ENCODE results near the gene ZMYND15.

Gene ZMYND15

DNA sequence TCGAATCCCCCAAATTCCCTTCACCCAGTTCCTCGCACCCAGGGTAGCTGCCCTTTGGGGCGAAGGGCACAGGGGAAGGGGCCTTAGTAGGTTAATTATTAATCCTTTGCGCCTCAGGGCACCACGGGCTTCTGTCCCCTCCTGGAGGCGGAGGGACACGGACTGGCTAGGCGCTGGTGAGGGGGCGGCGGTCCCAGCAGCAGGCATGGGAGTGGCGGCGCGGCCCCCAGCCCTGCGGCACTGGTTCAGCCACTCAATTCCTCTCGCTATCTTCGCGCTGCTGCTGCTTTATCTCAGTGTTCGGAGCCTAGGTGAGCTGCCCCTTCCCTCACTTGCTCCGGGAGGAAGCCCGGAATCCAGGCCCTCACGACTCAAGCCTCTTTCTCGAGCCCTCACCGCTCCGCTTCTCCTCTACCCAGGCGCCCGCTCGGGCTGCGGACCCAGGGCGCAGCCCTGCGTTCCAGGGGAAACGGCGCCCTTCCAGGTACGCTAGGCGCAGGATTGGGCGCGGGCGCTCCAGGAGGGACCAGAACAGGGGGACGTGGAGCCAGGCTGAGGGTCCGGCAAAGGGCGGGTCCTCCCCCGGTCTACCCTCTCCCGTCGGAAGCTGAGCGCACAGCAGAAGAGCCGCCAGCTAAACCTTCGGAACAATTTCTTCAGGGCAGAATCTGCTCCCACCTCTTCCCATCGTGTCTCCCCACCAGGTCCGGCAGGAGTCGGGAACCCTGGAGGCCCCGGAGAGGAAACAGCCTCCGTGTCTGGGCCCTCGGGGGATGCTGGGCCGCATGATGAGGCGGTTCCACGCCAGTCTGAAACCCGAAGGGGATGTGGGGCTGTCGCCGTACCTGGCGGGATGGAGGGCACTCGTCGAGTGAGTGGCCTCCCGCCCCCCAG, 49.4 kb downstream of the ZMYND15 start, which contains the start of gene GLTPD2:
TSS of gene GLTPD2 (plus strand) at position 158 of the 894 bp plus-strand sequence. CDS start at position 206, 48 bp downstream.
- Histone ChIP-seq H3K27ac (replicated peaks) (no peak within 1 kb of the TSS), H3K4me3 (replicated peaks; ENCODE audit: insufficient read depth, low read length) (peak within 1 kb of the TSS; percentile 42), H3K27me3 (ENCODE audit: insufficient read depth, poor library complexity, severe bottlenecking) (peaks cover 13% of the 10 kb centered on the region)
- DNase-seq (ENCODE audit: low read depth in 1 of 2, low spot score in 1 of 2) = no peak
- TF ChIP-seq, protein P1, sequence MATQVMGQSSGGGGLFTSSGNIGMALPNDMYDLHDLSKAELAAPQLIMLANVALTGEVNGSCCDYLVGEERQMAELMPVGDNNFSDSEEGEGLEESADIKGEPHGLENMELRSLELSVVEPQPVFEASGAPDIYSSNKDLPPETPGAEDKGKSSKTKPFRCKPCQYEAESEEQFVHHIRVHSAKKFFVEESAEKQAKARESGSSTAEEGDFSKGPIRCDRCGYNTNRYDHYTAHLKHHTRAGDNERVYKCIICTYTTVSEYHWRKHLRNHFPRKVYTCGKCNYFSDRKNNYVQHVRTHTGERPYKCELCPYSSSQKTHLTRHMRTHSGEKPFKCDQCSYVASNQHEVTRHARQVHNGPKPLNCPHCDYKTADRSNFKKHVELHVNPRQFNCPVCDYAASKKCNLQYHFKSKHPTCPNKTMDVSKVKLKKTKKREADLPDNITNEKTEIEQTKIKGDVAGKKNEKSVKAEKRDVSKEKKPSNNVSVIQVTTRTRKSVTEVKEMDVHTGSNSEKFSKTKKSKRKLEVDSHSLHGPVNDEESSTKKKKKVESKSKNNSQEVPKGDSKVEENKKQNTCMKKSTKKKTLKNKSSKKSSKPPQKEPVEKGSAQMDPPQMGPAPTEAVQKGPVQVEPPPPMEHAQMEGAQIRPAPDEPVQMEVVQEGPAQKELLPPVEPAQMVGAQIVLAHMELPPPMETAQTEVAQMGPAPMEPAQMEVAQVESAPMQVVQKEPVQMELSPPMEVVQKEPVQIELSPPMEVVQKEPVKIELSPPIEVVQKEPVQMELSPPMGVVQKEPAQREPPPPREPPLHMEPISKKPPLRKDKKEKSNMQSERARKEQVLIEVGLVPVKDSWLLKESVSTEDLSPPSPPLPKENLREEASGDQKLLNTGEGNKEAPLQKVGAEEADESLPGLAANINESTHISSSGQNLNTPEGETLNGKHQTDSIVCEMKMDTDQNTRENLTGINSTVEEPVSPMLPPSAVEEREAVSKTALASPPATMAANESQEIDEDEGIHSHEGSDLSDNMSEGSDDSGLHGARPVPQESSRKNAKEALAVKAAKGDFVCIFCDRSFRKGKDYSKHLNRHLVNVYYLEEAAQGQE (IDR thresholded peaks at IDR 0.05; ENCODE audit: insufficient replicate concordance, low read depth) = no peak
- TF ChIP-seq POLR2AphosphoS5 (IDR thresholded peaks at IDR 0.05; ENCODE audit: low read depth) = no peak
- TF ChIP-seq GABPA (IDR thresholded peaks at IDR 0.05; ENCODE audit: low read depth) = no peak
- TF ChIP-seq, protein P2, sequence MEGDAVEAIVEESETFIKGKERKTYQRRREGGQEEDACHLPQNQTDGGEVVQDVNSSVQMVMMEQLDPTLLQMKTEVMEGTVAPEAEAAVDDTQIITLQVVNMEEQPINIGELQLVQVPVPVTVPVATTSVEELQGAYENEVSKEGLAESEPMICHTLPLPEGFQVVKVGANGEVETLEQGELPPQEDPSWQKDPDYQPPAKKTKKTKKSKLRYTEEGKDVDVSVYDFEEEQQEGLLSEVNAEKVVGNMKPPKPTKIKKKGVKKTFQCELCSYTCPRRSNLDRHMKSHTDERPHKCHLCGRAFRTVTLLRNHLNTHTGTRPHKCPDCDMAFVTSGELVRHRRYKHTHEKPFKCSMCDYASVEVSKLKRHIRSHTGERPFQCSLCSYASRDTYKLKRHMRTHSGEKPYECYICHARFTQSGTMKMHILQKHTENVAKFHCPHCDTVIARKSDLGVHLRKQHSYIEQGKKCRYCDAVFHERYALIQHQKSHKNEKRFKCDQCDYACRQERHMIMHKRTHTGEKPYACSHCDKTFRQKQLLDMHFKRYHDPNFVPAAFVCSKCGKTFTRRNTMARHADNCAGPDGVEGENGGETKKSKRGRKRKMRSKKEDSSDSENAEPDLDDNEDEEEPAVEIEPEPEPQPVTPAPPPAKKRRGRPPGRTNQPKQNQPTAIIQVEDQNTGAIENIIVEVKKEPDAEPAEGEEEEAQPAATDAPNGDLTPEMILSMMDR (IDR thresholded peaks at IDR 0.05; ENCODE audit: insufficient read depth, low read length) = no peak
- no peak for TF ChIP-seq SPI1 (IDR thresholded peaks at IDR 0.05; ENCODE audit: borderline replicate concordance, low read depth)

DNA sequence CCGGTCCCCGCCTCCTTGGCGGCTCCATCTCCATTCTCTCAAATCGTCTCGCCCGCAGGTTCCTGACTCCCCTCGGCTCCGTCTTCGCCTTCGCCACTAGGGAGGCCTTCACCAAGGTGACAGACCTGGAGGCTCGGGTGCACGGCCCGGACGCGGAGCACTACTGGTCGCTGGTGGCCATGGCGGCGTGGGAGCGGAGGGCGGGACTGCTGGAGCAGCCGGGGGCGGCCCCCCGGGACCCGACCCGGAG, 50.0 kb downstream of the ZMYND15 start:
- Histone ChIP-seq H3K4me3 (replicated peaks; ENCODE audit: insufficient read depth, low read length) (peak overlapping the region; percentile 42), H3K27me3 (ENCODE audit: insufficient read depth, poor library complexity, severe bottlenecking) (peaks cover 13% of the 10 kb centered on the region), H3K27ac (replicated peaks) (no peak overlapping the region)
- TF ChIP-seq, protein P1 (IDR thresholded peaks at IDR 0.05; ENCODE audit: insufficient replicate concordance, low read depth) = no peak
- TF ChIP-seq, protein P2 (IDR thresholded peaks at IDR 0.05; ENCODE audit: insufficient read depth, low read length) = no peak
- TF ChIP-seq SPI1 (IDR thresholded peaks at IDR 0.05; ENCODE audit: borderline replicate concordance, low read depth) (no peak), GABPA (IDR thresholded peaks at IDR 0.05; ENCODE audit: low read depth) (no peak)
- DNase-seq (ENCODE audit: low read depth in 1 of 2, low spot score in 1 of 2) = no peak

DNA sequence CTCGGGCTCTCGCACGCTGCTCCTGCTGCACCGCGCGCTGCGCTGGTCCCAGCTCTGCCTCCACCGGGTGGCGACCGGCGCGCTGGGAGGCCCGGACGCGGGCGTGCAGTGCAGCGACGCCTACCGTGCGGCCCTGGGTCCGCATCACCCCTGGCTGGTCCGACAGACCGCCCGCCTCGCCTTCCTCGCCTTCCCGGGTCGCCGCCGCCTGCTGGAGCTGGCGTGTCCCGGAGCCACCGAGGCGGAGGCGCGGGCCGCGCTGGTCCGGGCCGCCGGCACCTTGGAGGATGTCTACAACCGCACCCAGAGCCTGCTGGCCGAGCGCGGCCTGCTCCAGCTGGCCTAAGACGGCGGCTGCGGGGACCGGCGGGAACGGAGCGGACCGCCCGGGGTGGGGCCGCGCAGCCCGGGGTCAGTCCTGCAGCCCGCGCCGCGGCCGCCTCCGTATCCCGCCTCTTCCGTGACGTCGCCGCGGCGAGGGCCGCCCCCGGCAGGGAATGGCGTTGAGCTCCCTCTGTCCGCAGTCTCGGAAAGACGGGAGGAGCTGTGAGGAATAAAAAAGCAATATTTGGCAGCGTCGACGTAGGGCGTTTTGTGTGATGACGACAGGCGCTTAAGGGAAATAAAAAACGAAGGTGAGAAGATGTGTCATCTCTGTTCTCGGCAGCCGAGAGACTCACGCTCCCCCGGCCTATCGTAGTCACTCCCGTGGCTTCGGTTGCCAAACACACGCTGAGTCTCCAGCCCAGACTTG, 50.5 kb downstream of the ZMYND15 start:
- Histone ChIP-seq H3K27ac (replicated peaks) (no peak overlapping the region), H3K4me3 (replicated peaks; ENCODE audit: insufficient read depth, low read length) (peak overlapping the region; percentile 42), H3K27me3 (ENCODE audit: insufficient read depth, poor library complexity, severe bottlenecking) (peaks cover 13% of the 10 kb centered on the region)
- peak; percentile 71 to 74 for DNase-seq (ENCODE audit: low read depth in 1 of 2, low spot score in 1 of 2)
- peak; percentile 19; the same call in 1 of the 2 replicates for TF ChIP-seq POLR2AphosphoS5 (IDR thresholded peaks at IDR 0.05; ENCODE audit: low read depth)
- TF ChIP-seq, protein P2 (IDR thresholded peaks at IDR 0.05; ENCODE audit: insufficient read depth, low read length) = no peak
